ENCODE data around the gene FGFR3.

FGFR3 gene

GRCh38 chr4:1815997-1816860 is 23.1 kb downstream of the FGFR3 start:
- H2AFZ ChIP-seq (ENCODE audit: low read length) = no peak overlapping the region
- no peaks in the 10 kb centered on the region for H4K20me1 ChIP-seq (ENCODE audit: insufficient read depth, low read length)
- no peaks in the 10 kb centered on the region for H3F3A ChIP-seq (ENCODE audit: insufficient read depth, low read length)
- no peaks in the 10 kb centered on the region for H3K4me1 ChIP-seq (ENCODE audit: insufficient read depth, low read length, severe bottlenecking)
- TF ChIP-seq EZH2 (IDR thresholded peaks at IDR 0.05; ENCODE audit: borderline replicate concordance, low read length) (no peak), CTCF (IDR thresholded peaks at IDR 0.05; ENCODE audit: low read length) (no peak)
- H3K9me2 ChIP-seq (ENCODE audit: low read depth, low read length) = no peaks in the 10 kb centered on the region
- no peak overlapping the region for H3K4me2 ChIP-seq (ENCODE audit: low read length)
- no peak overlapping the region for H3K9ac ChIP-seq (ENCODE audit: low read length)
- H3K27ac ChIP-seq (ENCODE audit: low read depth, low read length, poor library complexity, severe bottlenecking) = no peak overlapping the region
- no peaks in the 10 kb centered on the region for H3K9me3 ChIP-seq (ENCODE audit: low read length)
- no peak overlapping the region for H3K4me3 ChIP-seq (ENCODE audit: low read depth, low read length, poor library complexity, severe bottlenecking)
- peaks cover 46% of the 10 kb centered on the region for H3K36me3 ChIP-seq (ENCODE audit: insufficient read depth, low read length)
- no peaks in the 10 kb centered on the region for H3K27me3 ChIP-seq (ENCODE audit: insufficient read depth, low read length)
- H3K79me2 ChIP-seq (ENCODE audit: insufficient read depth, low read length) = no peaks in the 10 kb centered on the region

GRCh38 chr4:1819284-1819683 is 26.2 kb downstream of the FGFR3 start:
- H4K20me1 ChIP-seq (ENCODE audit: insufficient read depth, low read length) = no peaks in the 10 kb centered on the region
- H3K4me1 ChIP-seq (ENCODE audit: insufficient read depth, low read length, severe bottlenecking) = no peaks in the 10 kb centered on the region
- peaks cover 48% of the 10 kb centered on the region for H3K36me3 ChIP-seq (ENCODE audit: insufficient read depth, low read length)
- H2AFZ ChIP-seq (ENCODE audit: low read length) = no peak overlapping the region
- H3K27ac ChIP-seq (ENCODE audit: low read depth, low read length, poor library complexity, severe bottlenecking) = no peak overlapping the region
- no peak overlapping the region for H3K9ac ChIP-seq (ENCODE audit: low read length)
- H3K9me3 ChIP-seq (ENCODE audit: low read length) = no peaks in the 10 kb centered on the region
- no peaks in the 10 kb centered on the region for H3K27me3 ChIP-seq (ENCODE audit: insufficient read depth, low read length)
- H3K4me2 ChIP-seq (ENCODE audit: low read length) = no peak overlapping the region
- H3F3A ChIP-seq (ENCODE audit: insufficient read depth, low read length) = no peaks in the 10 kb centered on the region
- H3K4me3 ChIP-seq (ENCODE audit: low read depth, low read length, poor library complexity, severe bottlenecking) = no peak overlapping the region
- no peaks in the 10 kb centered on the region for H3K9me2 ChIP-seq (ENCODE audit: low read depth, low read length)
- no peaks in the 10 kb centered on the region for H3K79me2 ChIP-seq (ENCODE audit: insufficient read depth, low read length)
- no peak for TF ChIP-seq EZH2 (IDR thresholded peaks at IDR 0.05; ENCODE audit: borderline replicate concordance, low read length)
- TF ChIP-seq CTCF (IDR thresholded peaks at IDR 0.05; ENCODE audit: low read length) = no peak

GRCh38 chr4:1819816-1820215 is 26.7 kb downstream of the FGFR3 start:
- peaks cover 47% of the 10 kb centered on the region for H3K36me3 ChIP-seq (ENCODE audit: insufficient read depth, low read length)
- no peak overlapping the region for H3K4me2 ChIP-seq (ENCODE audit: low read length)
- H3F3A ChIP-seq (ENCODE audit: insufficient read depth, low read length) = no peaks in the 10 kb centered on the region
- TF ChIP-seq CTCF (IDR thresholded peaks at IDR 0.05; ENCODE audit: low read length) = no peak
- TF ChIP-seq EZH2 (IDR thresholded peaks at IDR 0.05; ENCODE audit: borderline replicate concordance, low read length) = no peak
- H4K20me1 ChIP-seq (ENCODE audit: insufficient read depth, low read length) = no peaks in the 10 kb centered on the region
- no peaks in the 10 kb centered on the region for H3K4me1 ChIP-seq (ENCODE audit: insufficient read depth, low read length, severe bottlenecking)
- H3K27ac ChIP-seq (ENCODE audit: low read depth, low read length, poor library complexity, severe bottlenecking) = no peak overlapping the region
- no peak overlapping the region for H2AFZ ChIP-seq (ENCODE audit: low read length)
- H3K9ac ChIP-seq (ENCODE audit: low read length) = no peak overlapping the region
- H3K9me2 ChIP-seq (ENCODE audit: low read depth, low read length) = no peaks in the 10 kb centered on the region
- no peaks in the 10 kb centered on the region for H3K9me3 ChIP-seq (ENCODE audit: low read length)
- no peaks in the 10 kb centered on the region for H3K27me3 ChIP-seq (ENCODE audit: insufficient read depth, low read length)
- no peaks in the 10 kb centered on the region for H3K79me2 ChIP-seq (ENCODE audit: insufficient read depth, low read length)
- H3K4me3 ChIP-seq (ENCODE audit: low read depth, low read length, poor library complexity, severe bottlenecking) = no peak overlapping the region
